NB4 (cell line): ENCODE data around the gene ATOH8.

Source experiments
- DNase-seq: peaks from one replicate; pipeline ENCODE4 v3.0.0; 2010; ENCODE audit warnings: low read depth
- H3K4me3 ChIP-seq: one replicate; pipeline ENCODE4 v1.5.1; 2011; ENCODE audit warnings: mild to moderate bottlenecking, low read depth, low read length, moderate library complexity
- MYC ChIP-seq: IDR thresholded peaks from 2 replicates; pipeline ENCODE4 v1.6.1; 2011; ENCODE audit warnings: low read depth, low read length
- POLR2A ChIP-seq: IDR thresholded peaks from 2 replicates; pipeline ENCODE4 v1.6.1; 2011; ENCODE audit warnings: mild to moderate bottlenecking; ENCODE audit not compliant: insufficient read length; ENCODE audit errors: extremely low read depth
- TF ChIP-seq, protein P1 (sequence below): IDR thresholded peaks from one replicate; pipeline ENCODE4 v1.5.1; 2012; ENCODE audit warnings: low read depth, low read length
- TF ChIP-seq, protein P2 (sequence below): IDR thresholded peaks from 2 replicates; pipeline ENCODE4 v1.6.1; 2011; ENCODE audit warnings: low read depth, low read length

The ATOH8 gene

DNA sequence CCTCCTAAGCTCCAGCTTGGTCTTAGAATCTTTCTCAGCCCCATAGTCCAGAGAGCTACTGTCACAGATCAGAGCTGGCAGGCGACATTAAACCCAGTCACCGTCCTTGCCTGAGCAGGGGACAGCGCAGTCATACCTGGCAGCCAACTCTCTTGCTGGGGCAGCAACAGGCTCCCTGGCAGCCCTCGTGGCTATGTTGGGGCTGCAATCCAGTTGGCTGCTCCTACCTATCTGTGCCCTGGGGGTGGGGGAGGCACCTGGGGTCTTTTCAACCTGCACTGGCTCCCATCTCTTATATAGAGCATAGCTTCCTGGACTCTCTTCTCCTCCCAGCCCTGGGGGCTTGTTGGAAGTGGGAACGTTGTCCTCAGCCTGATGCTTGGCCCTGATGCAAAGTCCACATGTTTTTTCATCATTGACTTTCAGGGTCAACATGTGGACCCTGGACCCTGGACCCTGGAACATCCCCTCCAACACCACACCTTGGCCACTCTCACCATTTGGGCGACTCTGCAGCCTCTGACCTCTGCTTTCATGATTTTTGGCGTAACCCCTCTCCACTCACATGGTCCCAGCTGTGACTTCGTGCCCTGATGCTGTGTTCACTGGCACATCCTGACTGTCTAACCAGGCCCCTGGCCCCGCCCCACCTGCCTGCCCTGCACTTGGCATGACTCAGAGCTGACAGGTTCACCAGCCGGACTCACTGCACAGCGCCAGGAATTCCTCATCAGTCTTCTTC is 45.6 kb downstream of the ATOH8 start:
- no peak overlapping the region for H3K4me3 ChIP-seq
- no peak for DNase-seq
- TF ChIP-seq, protein P1, sequence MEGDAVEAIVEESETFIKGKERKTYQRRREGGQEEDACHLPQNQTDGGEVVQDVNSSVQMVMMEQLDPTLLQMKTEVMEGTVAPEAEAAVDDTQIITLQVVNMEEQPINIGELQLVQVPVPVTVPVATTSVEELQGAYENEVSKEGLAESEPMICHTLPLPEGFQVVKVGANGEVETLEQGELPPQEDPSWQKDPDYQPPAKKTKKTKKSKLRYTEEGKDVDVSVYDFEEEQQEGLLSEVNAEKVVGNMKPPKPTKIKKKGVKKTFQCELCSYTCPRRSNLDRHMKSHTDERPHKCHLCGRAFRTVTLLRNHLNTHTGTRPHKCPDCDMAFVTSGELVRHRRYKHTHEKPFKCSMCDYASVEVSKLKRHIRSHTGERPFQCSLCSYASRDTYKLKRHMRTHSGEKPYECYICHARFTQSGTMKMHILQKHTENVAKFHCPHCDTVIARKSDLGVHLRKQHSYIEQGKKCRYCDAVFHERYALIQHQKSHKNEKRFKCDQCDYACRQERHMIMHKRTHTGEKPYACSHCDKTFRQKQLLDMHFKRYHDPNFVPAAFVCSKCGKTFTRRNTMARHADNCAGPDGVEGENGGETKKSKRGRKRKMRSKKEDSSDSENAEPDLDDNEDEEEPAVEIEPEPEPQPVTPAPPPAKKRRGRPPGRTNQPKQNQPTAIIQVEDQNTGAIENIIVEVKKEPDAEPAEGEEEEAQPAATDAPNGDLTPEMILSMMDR: no peak
- no peak for TF ChIP-seq POLR2A

DNA sequence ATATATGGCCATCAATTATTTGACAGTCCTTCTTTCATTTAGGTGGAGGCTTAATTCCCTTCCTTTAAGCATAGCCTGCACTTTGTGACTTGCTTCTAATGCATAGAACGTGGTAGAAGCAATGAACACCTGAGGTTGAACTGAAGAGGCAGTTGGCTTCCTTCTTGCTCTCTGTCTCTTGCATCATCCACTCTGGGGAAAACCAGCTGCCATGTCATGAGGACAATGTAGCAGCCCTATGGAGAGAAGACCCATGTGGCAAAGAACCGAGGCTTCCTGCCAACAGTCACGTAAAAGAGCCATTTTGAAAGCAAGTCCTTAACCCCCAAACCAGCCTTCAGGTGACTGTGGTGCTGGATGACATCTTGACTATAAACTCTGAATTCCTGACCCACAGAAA is 46.8 kb downstream of the ATOH8 start:
- DNase-seq: peak; percentile 62
- TF ChIP-seq MYC: no peak
- no peak for TF ChIP-seq POLR2A
- no peak overlapping the region for H3K4me3 ChIP-seq

DNA sequence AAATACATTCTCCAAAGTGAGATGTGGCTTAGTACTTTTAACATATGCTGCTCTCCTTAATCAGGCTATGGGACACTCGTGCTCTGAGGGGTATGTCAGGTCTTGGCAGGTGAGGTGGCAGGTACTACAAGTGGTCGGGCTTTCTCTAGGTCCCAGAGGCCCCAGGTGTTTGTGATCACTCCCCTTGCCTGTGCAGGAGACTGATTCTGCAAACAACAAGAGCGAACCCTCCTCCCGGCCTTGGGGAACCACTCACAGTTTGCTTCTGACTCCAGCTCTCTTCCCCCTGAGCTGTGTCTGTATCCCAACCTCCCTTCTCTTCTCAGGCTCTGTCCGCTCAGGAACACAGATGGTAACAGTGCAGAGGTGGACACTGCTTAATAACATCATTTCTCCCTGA is 48.1 kb downstream of the ATOH8 start:
- TF ChIP-seq POLR2A (no peak), MYC (no peak)
- TF ChIP-seq, protein P1: no peak
- TF ChIP-seq, protein P2, sequence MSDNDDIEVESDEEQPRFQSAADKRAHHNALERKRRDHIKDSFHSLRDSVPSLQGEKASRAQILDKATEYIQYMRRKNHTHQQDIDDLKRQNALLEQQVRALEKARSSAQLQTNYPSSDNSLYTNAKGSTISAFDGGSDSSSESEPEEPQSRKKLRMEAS: no peak
- H3K4me3 ChIP-seq: no peak overlapping the region
- no peak for DNase-seq

DNA sequence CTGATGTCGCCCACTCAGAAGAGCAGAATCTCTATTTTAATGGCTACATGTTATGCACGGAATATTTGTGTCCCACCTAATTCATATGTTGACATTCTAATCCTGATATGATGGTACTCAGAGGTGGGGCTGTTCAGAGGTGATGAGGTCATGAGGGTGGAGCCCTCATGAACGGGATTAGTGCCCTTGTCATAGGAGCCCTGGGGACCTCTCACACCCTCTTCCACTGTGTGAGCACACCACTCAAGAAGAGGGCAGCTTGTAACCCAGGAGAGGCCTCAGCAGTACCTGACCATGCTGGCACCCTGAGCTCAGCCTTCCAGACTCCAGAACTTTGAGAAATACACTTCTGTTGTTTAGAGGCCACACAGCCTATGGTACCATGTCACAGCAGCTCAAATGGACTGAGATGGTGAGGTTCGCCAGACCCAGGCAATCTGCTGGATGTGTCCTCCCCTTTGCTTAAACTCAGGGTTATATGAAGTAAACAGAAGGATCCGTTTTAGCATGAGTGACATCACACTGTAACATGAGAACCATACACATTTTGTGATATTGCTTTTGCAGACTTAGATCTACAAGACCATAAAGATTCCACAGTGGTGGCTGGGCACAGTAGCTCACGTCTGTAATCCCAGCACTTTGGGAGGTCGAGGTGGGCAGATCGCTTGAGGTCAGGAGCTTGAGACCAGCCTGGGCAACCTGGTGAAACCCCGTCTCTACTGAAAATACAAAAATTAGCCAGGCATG is 48.7 kb downstream of the ATOH8 start:
- no peak overlapping the region for H3K4me3 ChIP-seq
- DNase-seq: no peak
- TF ChIP-seq POLR2A: no peak
- TF ChIP-seq MYC: no peak
- TF ChIP-seq, protein P2: no peak
- TF ChIP-seq, protein P1: no peak

DNA sequence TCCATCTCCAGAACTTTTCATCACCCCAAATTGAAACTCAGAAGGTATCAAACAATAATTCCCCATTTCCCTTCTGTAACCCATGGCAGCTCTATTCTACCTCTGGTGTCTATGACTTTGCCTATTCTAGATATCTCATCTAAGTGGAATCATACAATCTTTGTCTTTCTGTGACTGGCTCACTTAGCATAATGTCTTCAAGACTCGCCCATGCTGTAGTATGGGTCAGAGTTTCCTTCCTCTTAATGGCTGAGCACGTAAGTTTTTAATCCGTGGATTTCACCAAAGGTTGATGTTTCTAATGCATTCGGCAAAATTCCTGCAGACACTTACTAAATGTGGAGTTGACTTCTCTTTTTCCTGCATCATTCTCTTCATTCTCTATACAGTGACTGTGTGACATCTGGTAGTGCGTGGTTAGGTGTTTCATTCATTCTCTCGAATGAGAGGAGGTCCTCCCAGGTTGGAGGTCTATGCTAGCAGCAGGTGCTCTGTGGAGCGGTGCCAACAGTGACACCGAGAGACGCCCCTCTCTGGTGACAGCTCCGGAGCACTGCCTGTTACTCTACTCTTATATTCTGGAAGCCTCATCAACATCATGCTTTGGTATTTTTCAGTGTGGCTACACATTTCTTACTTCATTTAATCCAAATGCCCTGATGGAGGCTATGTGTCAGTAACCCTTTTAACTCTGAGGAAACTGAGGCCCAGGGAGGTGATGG is 50.1 kb downstream of the ATOH8 start:
- TF ChIP-seq, protein P2: no peak
- no peak for TF ChIP-seq POLR2A
- TF ChIP-seq MYC: no peak
- TF ChIP-seq, protein P1: no peak
- H3K4me3 ChIP-seq: no peak overlapping the region
- DNase-seq: no peak

DNA sequence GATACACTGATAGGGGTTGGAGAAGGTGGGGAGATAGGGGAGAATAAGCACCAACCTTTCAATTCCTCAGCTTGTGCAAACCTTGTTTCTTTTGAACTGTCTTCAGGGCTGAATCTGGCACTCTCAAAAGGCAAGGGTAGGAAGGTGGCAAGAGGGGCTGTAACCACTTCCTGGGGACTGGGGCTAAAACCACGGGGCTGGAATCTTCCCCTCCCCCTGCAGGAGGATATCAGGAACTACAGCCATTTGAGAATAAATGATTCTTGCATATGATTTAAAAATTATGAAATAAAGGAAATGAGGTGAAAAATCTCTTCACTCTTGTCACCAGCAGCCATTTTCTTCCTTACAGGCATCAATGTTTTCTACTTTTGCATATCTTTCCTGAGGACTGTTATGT is 50.8 kb downstream of the ATOH8 start:
- DNase-seq: peak; percentile 68
- TF ChIP-seq, protein P2: 0 out of 2 replicates have a peak, but pooled peaks have one; percentile 25
- TF ChIP-seq MYC: no peak; the same call in 1 of the 2 replicates
- TF ChIP-seq, protein P1: peak; percentile 74
- no peak for TF ChIP-seq POLR2A
- no peak overlapping the region for H3K4me3 ChIP-seq
